Tibial nerve (tissue), 4 donors: Measurements from ENCODE around the gene C4BPA. TPM values are rescaled to one million over a fixed set of nuclear protein-coding genes. Genes with fewer than 3 reads are reported as not detected.

Experiments
- DNase-seq, 2 donors: peaks; one replicate each; pipeline ENCODE4 v3.0.0-alpha.2; 2019; ENCODE audit warnings: low spot score in 2 of 2
- H3K27ac ChIP-seq, 4 donors: fragments of 200-600 bp; sonication (generic) in 3 of 4; one replicate each; pipeline ENCODE4 v1.5.1; 2017 to 2019; ENCODE audit warnings: mild to moderate bottlenecking in 1 of 4
- H3K27me3 ChIP-seq, 2 donors: fragments of 200-600 bp; sonication (generic) in 1 of 2; one replicate each; pipeline versions ENCODE4 v1.5.1 to v1.6.0; 2017 to 2019
- H3K36me3 ChIP-seq, 3 donors: fragments of 200-600 bp; sonication (generic); one replicate each; pipeline ENCODE4 v1.5.1; 2018 to 2019
- H3K4me1 ChIP-seq, 4 donors: fragments of 200-600 bp; sonication (generic) in 3 of 4; one replicate each; pipeline ENCODE4 v1.5.1; 2017 to 2019
- H3K4me3 ChIP-seq, 4 donors: fragments of 200-600 bp; sonication (generic) in 3 of 4; one replicate each; pipeline ENCODE4 v1.5.1; 2017 to 2019; ENCODE audit warnings: mild to moderate bottlenecking in 1 of 4, moderate library complexity in 1 of 4
- H3K9me3 ChIP-seq, 4 donors: fragments of 200-600 bp; sonication (generic) in 3 of 4; one replicate each; pipeline ENCODE4 v1.5.1; 2017 to 2019
- EP300 ChIP-seq, 2 donors: sonication (generic); formaldehyde crosslinking; IDR thresholded peaks; one replicate each; pipeline ENCODE4 v1.6.1; 2017; ENCODE audit warnings: antibody characterized with exemption in 2 of 2, mild to moderate bottlenecking in 1 of 2
- POLR2A ChIP-seq, 2 donors: fragments of 450-650 bp; IDR thresholded peaks; one replicate each; pipeline ENCODE4 v1.6.1; 2017; ENCODE audit warnings: antibody characterized with exemption in 2 of 2, mild to moderate bottlenecking in 2 of 2, moderate library complexity in 2 of 2
- WGBS, 2 donors: methylation state at CpG; one replicate each; pipeline ENCODE4 v1.1.5; 2018; 5-methylcytosine and 5-hydroxymethylcytosine counted together
- total RNA-seq, 4 donors: library from RNA; depleted of rRNA; stranded (reverse); fragments of >200 nt; gene quantifications; one replicate each; pipeline ENCODE4 v1.1.0, GENCODE V29; 2016
- TF ChIP-seq, protein P1 (sequence below), 5 experiments: fragments of 200-600 bp in 3 of 5; fragments of 450-650 bp in 2 of 5; sonication (generic) in 3 of 5; IDR thresholded peaks; one replicate each; pipeline ENCODE4 v1.5.1; 2016 to 2019; ENCODE audit warnings: antibody characterized with exemption in 5 of 5, mild to moderate bottlenecking in 3 of 5, moderate library complexity in 2 of 5

C4BPA gene
- total RNA-seq, 4 donors from 2014 or later, result not detected

DNA sequence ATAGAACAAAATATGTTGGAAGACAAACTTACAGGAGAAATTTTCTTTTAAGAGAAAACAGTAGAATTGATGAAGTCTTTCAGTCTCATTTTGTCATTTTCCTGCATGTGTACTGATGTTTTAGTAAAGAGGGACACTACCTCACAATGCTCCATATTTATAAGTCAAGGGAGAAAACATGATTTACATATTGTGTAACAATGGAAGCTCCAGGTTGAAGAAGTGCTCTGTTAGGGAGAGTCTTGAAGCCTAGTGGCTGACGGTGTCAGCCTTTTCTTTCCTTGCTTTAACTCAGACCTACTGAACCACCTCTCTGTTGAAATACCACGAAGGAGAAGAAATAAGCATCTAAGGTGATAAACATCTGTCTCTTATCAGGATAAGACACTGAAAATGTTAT, 75.0 kb downstream of the C4BPA start:
- no peak for DNase-seq
- Histone ChIP-seq H3K27ac (no peak overlapping the region), H3K4me1 (no peaks in the 10 kb centered on the region), H3K9me3 (no peaks in the 10 kb centered on the region), H3K4me3 (no peak overlapping the region), H3K36me3 (no peaks in the 10 kb centered on the region), H3K27me3 (no peaks in the 10 kb centered on the region)
- TF ChIP-seq EP300 (IDR thresholded peaks at IDR 0.05), result no peak
- no peak for TF ChIP-seq POLR2A (IDR thresholded peaks at IDR 0.05)
- TF ChIP-seq, protein P1, sequence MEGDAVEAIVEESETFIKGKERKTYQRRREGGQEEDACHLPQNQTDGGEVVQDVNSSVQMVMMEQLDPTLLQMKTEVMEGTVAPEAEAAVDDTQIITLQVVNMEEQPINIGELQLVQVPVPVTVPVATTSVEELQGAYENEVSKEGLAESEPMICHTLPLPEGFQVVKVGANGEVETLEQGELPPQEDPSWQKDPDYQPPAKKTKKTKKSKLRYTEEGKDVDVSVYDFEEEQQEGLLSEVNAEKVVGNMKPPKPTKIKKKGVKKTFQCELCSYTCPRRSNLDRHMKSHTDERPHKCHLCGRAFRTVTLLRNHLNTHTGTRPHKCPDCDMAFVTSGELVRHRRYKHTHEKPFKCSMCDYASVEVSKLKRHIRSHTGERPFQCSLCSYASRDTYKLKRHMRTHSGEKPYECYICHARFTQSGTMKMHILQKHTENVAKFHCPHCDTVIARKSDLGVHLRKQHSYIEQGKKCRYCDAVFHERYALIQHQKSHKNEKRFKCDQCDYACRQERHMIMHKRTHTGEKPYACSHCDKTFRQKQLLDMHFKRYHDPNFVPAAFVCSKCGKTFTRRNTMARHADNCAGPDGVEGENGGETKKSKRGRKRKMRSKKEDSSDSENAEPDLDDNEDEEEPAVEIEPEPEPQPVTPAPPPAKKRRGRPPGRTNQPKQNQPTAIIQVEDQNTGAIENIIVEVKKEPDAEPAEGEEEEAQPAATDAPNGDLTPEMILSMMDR (IDR thresholded peaks at IDR 0.05), result no peak
- 69 to 71% methylated on average over 2 of the region's 2 CpGs for WGBS, 2 donors

DNA sequence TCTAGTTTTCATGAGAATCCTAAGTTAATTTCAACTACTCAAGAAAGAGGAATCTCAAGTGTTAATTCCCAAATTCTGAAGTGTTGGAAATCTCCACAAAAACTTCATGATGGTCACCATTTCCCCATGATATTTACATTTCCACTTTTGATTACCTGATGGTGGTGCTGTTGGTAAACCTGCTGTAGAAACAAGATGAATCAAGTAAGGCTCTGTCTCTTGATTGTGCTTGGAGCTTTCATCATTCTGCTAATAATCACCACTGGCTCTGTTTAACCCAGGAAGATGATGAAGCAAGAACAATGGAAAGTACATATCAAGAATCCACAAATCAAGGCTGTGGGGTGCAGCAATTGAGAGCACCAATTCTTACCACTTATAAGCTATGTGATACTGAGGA, 77.8 kb downstream of the C4BPA start:
- Histone ChIP-seq H3K36me3 (no peaks in the 10 kb centered on the region), H3K9me3 (no peaks in the 10 kb centered on the region), H3K27ac (no peak overlapping the region), H3K4me3 (no peak overlapping the region), H3K4me1 (no peaks in the 10 kb centered on the region), H3K27me3 (no peaks in the 10 kb centered on the region)
- TF ChIP-seq EP300 (IDR thresholded peaks at IDR 0.05) (no peak), POLR2A (IDR thresholded peaks at IDR 0.05) (no peak)
- TF ChIP-seq, protein P1 (IDR thresholded peaks at IDR 0.05), result no peak
- no peak for DNase-seq

DNA sequence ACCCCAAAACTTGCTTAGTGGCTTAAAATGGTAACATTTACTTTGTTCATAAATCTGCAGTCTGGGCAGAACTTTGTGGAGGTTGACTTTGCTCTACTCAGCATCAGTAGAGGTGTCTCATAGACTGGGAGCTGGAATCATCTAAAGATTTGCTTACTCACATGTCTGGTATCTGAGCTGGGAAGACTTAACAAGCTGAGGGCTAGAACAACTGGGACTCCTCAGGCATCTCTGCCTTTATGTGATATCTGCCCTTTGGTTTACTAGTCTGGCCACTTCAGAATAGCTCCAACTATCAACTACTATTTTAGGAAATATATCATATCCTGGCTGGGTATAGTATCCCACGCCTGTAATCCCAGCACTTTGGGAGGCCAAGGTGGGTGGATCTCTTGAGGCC, 82.5 kb downstream of the C4BPA start:
- Histone ChIP-seq H3K27ac (no peak overlapping the region), H3K4me3 (no peak overlapping the region), H3K36me3 (no peaks in the 10 kb centered on the region), H3K9me3 (no peaks in the 10 kb centered on the region), H3K4me1 (no peaks in the 10 kb centered on the region), H3K27me3 (no peaks in the 10 kb centered on the region)
- no peak for DNase-seq
- 90 to 94% methylated on average over 1 of the region's 1 CpG for WGBS, 2 donors
- TF ChIP-seq, protein P1 (IDR thresholded peaks at IDR 0.05), result no peak
- TF ChIP-seq EP300 (IDR thresholded peaks at IDR 0.05), result no peak
- TF ChIP-seq POLR2A (IDR thresholded peaks at IDR 0.05), result no peak

DNA sequence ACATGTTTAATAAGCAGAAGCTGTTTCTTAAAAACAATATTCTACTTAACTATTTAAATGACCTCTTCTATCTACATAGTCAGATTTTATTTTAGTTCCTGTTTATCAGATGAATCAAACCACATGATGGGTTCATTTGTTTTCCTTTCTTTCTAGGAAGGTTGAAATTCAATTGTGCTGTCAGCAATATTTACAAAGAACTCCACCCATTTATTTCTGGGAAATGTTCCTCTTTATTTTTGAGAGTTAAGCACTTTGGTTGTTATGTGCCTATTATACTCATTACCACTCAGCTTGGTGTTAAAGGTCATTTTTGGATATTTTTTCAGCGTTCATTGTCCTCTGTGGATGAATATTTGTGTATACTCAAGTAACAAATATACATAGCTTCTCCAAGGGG, 84.9 kb downstream of the C4BPA start:
- H3K27ac ChIP-seq, result no peak overlapping the region

DNA sequence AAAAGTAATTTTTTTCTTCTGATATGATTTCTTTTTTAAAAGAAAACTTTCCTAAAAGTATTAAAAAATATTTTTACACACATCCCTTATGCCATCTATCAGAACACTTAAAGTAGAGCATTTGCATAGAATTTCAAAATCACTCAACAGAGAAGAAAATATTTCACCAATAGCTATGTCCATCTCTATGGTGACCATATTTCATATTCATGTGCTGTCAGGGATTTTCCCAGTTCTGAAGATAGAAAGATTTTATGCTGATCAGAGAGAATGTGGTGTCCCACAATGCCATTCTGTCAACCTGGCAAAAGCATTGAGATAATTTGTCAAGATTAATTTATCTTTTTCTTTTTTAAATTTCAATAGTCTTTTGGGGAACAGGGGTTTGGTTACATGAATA, 87.0 kb downstream of the C4BPA start:
- Histone ChIP-seq H3K27me3 (no peaks in the 10 kb centered on the region), H3K36me3 (no peaks in the 10 kb centered on the region), H3K4me3 (no peak overlapping the region), H3K4me1 (no peaks in the 10 kb centered on the region), H3K9me3 (no peaks in the 10 kb centered on the region), H3K27ac (no peak overlapping the region)
- no peak for DNase-seq
- TF ChIP-seq EP300 (IDR thresholded peaks at IDR 0.05) (no peak), POLR2A (IDR thresholded peaks at IDR 0.05) (no peak)
- TF ChIP-seq, protein P1 (IDR thresholded peaks at IDR 0.05), result no peak

More for the DNA sequence above, 84.9 kb downstream of the C4BPA start:
- Histone ChIP-seq H3K27me3 (no peaks in the 10 kb centered on the region), H3K4me3 (no peak overlapping the region), H3K36me3 (no peaks in the 10 kb centered on the region), H3K4me1 (no peaks in the 10 kb centered on the region), H3K9me3 (no peaks in the 10 kb centered on the region)
- TF ChIP-seq, protein P1 (IDR thresholded peaks at IDR 0.05), result no peak
- TF ChIP-seq EP300 (IDR thresholded peaks at IDR 0.05), result peak; percentile 29 to 55
- no peak for DNase-seq
- WGBS, 2 donors, result 13 to 35% methylated on average over 1 of the region's 1 CpG
